Breast epithelium (tissue), 4 donors: ENCODE results near the gene ACAP2. TPM values are rescaled to one million over a fixed set of nuclear protein-coding genes. Genes with fewer than 3 reads are reported as not detected.

Source experiments
- DNase-seq, 2 donors: peaks; one replicate each; pipeline ENCODE4 v3.0.0-alpha.2; 2019; ENCODE audit warnings: low spot score in 2 of 2
- H3K27ac ChIP-seq, 2 donors: fragments of 200-600 bp; sonication (generic) in 1 of 2; one replicate each; pipeline ENCODE4 v1.5.1; 2016 to 2019; ENCODE audit warnings: mild to moderate bottlenecking in 1 of 2
- H3K27me3 ChIP-seq, 2 donors: fragments of 200-600 bp; sonication (generic) in 1 of 2; one replicate each; pipeline versions ENCODE4 v1.5.1 to v1.6.0; 2017 to 2019; ENCODE audit warnings: control low read depth in 1 of 2, mild to moderate bottlenecking in 1 of 2
- H3K36me3 ChIP-seq: fragments of 200-600 bp; one replicate; pipeline ENCODE4 v1.5.1; 2019
- H3K4me1 ChIP-seq, 2 donors: fragments of 200-600 bp; sonication (generic); one replicate each; pipeline ENCODE4 v1.5.1; 2016 to 2019; ENCODE audit warnings: control low read depth in 1 of 2
- H3K4me3 ChIP-seq, 3 donors: fragments of 200-600 bp; sonication (generic); 1 replicate in 2 of 3; 2 replicates in 1 of 3; pipeline ENCODE4 v1.5.1; 2016 to 2019; ENCODE audit warnings: mild to moderate bottlenecking in 3 of 3, moderate library complexity in 2 of 3
- H3K9me3 ChIP-seq, 2 donors: fragments of 200-600 bp; sonication (generic) in 1 of 2; one replicate each; pipeline ENCODE4 v1.5.1; 2016 to 2019; ENCODE audit warnings: control low read depth in 1 of 2
- POLR2A ChIP-seq: fragments of 450-650 bp; IDR thresholded peaks from one replicate; pipeline ENCODE4 v1.6.1; 2016; ENCODE audit warnings: antibody characterized with exemption, mild to moderate bottlenecking, moderate library complexity
- POLR2AphosphoS5 ChIP-seq, 3 donors: sonication (generic); formaldehyde crosslinking; IDR thresholded peaks; one replicate each; pipeline ENCODE4 v1.6.1; 2017; ENCODE audit warnings: antibody characterized with exemption in 3 of 3
- intact Hi-C: fragments of 100-400 bp; cut with DNase I; formaldehyde crosslinking; loops from one replicate; pipeline ENCODE4 v1.15.1; 2023; ENCODE audit warnings: low total_unique reads
- total RNA-seq, 3 donors: library from RNA; depleted of rRNA; stranded (reverse); fragments of >200 nt; gene quantifications; one replicate each; pipeline ENCODE4 v1.1.0, GENCODE V29; 2016
- TF ChIP-seq, protein P1 (sequence below), 3 donors: fragments of 450-650 bp; IDR thresholded peaks; one replicate each; pipeline ENCODE4 v1.5.1; 2016 to 2017; ENCODE audit warnings: antibody characterized with exemption in 3 of 3, mild to moderate bottlenecking in 3 of 3, moderate library complexity in 3 of 3

The ACAP2 gene
- total RNA-seq, 3 donors from 2014 or later, result 60.0 to 87.1 (median 63.0) TPM

DNA sequence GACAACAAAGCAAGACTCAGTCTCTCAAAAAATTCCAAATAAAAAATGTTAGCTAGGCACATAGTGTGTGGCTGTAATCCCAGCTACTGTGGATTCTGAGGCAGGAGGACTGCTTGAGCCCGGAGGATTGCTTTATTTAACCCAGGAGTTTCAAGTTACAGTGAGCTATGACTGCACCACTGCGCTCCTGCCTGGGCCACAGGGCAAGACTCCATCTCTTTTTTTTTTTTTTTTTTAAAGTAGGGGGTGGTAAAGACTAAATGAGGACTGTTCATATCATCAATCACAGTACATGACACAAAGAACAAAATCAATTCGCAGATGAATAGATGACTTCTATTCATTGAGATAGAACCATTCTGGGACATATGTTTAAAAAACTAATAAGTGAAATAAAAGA, 48.1 kb downstream of the ACAP2 start:
- TF ChIP-seq POLR2AphosphoS5 (IDR thresholded peaks at IDR 0.05) (no peak), POLR2A (no peak)
- TF ChIP-seq, protein P1, sequence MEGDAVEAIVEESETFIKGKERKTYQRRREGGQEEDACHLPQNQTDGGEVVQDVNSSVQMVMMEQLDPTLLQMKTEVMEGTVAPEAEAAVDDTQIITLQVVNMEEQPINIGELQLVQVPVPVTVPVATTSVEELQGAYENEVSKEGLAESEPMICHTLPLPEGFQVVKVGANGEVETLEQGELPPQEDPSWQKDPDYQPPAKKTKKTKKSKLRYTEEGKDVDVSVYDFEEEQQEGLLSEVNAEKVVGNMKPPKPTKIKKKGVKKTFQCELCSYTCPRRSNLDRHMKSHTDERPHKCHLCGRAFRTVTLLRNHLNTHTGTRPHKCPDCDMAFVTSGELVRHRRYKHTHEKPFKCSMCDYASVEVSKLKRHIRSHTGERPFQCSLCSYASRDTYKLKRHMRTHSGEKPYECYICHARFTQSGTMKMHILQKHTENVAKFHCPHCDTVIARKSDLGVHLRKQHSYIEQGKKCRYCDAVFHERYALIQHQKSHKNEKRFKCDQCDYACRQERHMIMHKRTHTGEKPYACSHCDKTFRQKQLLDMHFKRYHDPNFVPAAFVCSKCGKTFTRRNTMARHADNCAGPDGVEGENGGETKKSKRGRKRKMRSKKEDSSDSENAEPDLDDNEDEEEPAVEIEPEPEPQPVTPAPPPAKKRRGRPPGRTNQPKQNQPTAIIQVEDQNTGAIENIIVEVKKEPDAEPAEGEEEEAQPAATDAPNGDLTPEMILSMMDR (IDR thresholded peaks at IDR 0.05), result no peak
- Histone ChIP-seq H3K4me1 (no peaks in the 10 kb centered on the region), H3K27ac (no peak overlapping the region), H3K9me3 (no peaks in the 10 kb centered on the region), H3K36me3 (no peaks in the 10 kb centered on the region), H3K27me3 (no peaks in the 10 kb centered on the region), H3K4me3 (no peak overlapping the region)
- no peak for DNase-seq
- intact Hi-C loops, result no loop called here

DNA sequence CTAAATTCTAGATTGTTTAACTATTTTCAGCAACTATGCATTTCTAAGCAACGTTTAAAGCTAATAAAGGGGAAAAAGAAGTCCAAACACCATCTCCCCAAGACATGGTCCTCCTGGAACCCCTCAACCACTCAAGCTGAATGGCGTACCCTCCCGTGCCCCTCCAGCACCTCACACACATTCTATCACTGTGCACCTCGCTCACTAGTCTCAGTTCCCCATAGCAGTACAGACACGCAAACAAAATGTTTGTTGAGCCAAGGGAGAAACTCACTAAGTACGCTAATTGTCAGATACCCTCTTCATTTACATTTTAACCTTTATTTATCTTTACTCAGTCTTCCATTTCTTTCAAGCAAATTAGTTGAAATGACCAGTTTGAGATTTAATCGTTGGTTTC, 48.8 kb downstream of the ACAP2 start:
- TF ChIP-seq, protein P1 (IDR thresholded peaks at IDR 0.05), result no peak
- no peak for TF ChIP-seq POLR2AphosphoS5 (IDR thresholded peaks at IDR 0.05)
- TF ChIP-seq POLR2A, result no peak
- Histone ChIP-seq H3K9me3 (no peaks in the 10 kb centered on the region), H3K4me1 (no peaks in the 10 kb centered on the region), H3K4me3 (no peak overlapping the region), H3K27ac (no peak overlapping the region), H3K36me3 (no peaks in the 10 kb centered on the region), H3K27me3 (no peaks in the 10 kb centered on the region)
- no peak for DNase-seq
- intact Hi-C loops, result no loop called here

DNA sequence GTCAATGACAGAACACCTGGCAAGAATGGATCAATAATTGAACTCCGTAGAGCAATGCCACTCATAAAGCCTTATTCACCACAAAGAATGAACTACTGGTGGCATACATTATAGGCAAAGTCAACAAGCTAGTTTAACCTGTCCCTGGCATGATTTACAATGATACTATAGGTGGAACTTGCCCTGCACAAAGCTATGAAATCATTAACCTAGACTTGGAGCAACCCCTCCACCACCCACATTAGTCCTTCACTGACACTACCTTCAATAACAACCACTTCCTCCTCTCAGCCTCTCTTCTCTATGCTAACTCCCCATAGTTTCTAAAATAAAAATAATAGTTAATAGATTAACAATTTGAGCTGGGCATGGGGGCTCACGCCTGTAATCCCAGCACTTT, 54.4 kb downstream of the ACAP2 start:
- no peaks in the 10 kb centered on the region for H3K27me3 ChIP-seq
- no peak overlapping the region for H3K27ac ChIP-seq
- H3K4me3 ChIP-seq, result no peak overlapping the region
- intact Hi-C loops, result no loop called here
- DNase-seq, result no peak
- no peaks in the 10 kb centered on the region for H3K9me3 ChIP-seq
- no peaks in the 10 kb centered on the region for H3K4me1 ChIP-seq
- TF ChIP-seq, protein P1 (IDR thresholded peaks at IDR 0.05), result no peak
- TF ChIP-seq POLR2AphosphoS5 (IDR thresholded peaks at IDR 0.05) (no peak), POLR2A (no peak)
- no peaks in the 10 kb centered on the region for H3K36me3 ChIP-seq

DNA sequence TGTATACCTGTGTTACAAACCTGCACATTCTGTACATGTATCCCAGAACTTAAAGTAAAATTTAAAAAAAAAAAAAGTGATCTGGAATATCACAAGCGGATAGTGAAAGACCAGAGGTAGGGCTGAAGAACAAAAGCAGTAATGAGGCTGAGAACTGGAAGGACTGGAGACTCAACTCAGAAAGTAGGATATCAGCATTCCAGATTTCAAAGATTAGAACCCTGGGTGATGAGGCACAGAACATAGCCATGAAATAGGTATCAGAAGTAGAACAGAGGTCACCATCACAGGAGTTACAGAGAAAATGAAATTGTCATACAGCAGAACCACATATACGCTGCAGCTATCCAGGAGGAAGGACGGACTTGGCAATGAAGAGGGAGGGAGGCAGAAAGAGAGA, 56.1 kb downstream of the ACAP2 start:
- intact Hi-C loops, result no loop called here
- no peaks in the 10 kb centered on the region for H3K36me3 ChIP-seq
- no peak for DNase-seq

DNA sequence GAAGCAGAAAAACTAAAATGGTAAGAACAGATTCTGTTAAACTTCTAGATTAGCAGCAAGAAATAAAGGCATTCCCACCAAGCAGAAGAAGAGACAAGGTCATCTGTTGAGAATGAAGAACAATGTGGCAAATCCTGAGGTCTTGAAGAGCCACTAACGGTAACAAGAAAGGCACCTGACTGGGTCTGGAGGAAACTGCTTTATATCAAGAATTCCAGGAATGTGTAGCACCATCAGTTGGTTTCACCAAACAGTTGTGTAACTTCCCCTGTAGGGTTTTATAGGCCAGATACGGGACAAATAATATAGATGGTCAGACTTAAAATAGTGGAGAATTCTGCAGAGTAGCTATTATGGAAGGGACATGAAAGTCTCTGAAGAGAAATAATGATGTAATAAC, 57.3 kb downstream of the ACAP2 start:
- Histone ChIP-seq H3K36me3 (no peaks in the 10 kb centered on the region), H3K9me3 (no peaks in the 10 kb centered on the region), H3K27me3 (no peaks in the 10 kb centered on the region), H3K4me3 (no peak overlapping the region), H3K4me1 (no peaks in the 10 kb centered on the region), H3K27ac (no peak overlapping the region)
- intact Hi-C loops, result no loop called here
- DNase-seq, result no peak
- TF ChIP-seq POLR2AphosphoS5 (IDR thresholded peaks at IDR 0.05) (no peak), POLR2A (no peak)
- TF ChIP-seq, protein P1 (IDR thresholded peaks at IDR 0.05), result no peak

More for the DNA sequence above, 56.1 kb downstream of the ACAP2 start:
- TF ChIP-seq, protein P1 (IDR thresholded peaks at IDR 0.05), result no peak
- TF ChIP-seq POLR2A (no peak), POLR2AphosphoS5 (IDR thresholded peaks at IDR 0.05) (no peak)
- no peak overlapping the region for H3K4me3 ChIP-seq
- no peaks in the 10 kb centered on the region for H3K9me3 ChIP-seq
- no peak overlapping the region for H3K27ac ChIP-seq
- H3K4me1 ChIP-seq, result no peaks in the 10 kb centered on the region
- H3K27me3 ChIP-seq, result no peaks in the 10 kb centered on the region
